ENCODE measurements around the gene PLA2G6. TPM values are rescaled to one million over a fixed set of nuclear protein-coding genes. Genes with fewer than 3 reads are reported as not detected.

PLA2G6 gene
- polyA plus RNA-seq, 2 of the 4 experiments (the other 2 are of a cell fraction): 7.4 to 7.6 TPM

DNA sequence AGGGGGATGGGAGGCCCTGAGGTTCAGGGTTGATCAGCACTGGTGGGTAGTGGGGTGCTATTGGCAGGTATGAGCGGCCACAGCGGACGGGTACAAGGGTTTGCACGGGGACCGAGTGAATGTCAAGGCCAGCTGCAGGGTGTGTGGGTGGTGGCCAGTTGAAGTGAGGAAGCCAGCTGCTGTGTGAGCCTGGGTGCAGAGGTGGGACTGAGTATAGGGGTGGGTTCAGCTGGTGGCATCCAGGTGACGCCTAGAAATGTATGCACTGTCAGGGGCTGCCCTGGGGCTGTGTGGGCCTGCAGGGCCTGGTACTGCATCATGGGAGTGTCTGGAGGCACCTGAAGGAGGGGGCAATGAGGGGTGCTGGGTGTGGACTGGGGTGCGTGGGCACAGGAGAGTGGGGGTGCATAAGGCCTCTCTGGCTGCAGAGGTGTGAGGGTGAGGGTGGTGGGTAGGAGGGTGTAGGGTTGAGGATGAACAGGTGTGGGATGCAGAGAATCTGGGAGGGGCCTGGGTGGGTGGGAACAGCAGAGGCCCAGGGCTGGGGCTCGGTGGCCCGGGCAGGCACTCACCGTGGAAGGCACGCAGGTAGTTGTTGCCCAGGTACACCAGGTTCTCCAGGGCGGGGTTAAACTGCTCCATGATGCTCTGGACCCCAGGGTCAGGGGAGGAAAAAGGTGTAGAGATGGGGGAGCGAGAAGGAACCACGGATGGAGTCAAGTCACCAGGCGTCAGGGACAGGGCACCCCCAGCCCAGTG is 72.9 kb downstream of the PLA2G6 start:
- no peak overlapping the region for H3K4me3 ChIP-seq
- POLR2A ChIA-PET: no interaction called here
- DNase-seq (ENCODE audit: low read depth in 1 of 2, low spot score in 1 of 2): no peak
- no peaks in the 10 kb centered on the region for H3K9me3 ChIP-seq
- TF ChIP-seq CEBPB (IDR thresholded peaks at IDR 0.05): no peak
- TF ChIP-seq CBX8 (IDR thresholded peaks at IDR 0.05): no peak
- TF ChIP-seq HEYL (CRISPR knock-in tag; IDR thresholded peaks at IDR 0.05): no peak
- no peak for TF ChIP-seq MYC (IDR thresholded peaks at IDR 0.05; ENCODE audit: borderline replicate concordance, low read length)
- TF ChIP-seq CHD2 (IDR thresholded peaks at IDR 0.05; ENCODE audit: low read length, partially characterized antibody): no peak
- TF ChIP-seq ZFP36 (IDR thresholded peaks at IDR 0.05; ENCODE audit: borderline replicate concordance, partially characterized antibody): no peak
- no peak for TF ChIP-seq HOXB5 (CRISPR knock-in tag; IDR thresholded peaks at IDR 0.05)
- no peak for TF ChIP-seq FOSL2 (IDR thresholded peaks at IDR 0.05)
- no peak for TF ChIP-seq FOSL2 (CRISPR knock-in tag; IDR thresholded peaks at IDR 0.05)
- no peak for TF ChIP-seq CHD4 (IDR thresholded peaks at IDR 0.05; ENCODE audit: borderline replicate concordance)
- no peak for TF ChIP-seq PBX3 (IDR thresholded peaks at IDR 0.05)
- no peak for TF ChIP-seq ZSCAN20 (CRISPR knock-in tag; IDR thresholded peaks at IDR 0.05)
- no peak for TF ChIP-seq BCL3 (IDR thresholded peaks at IDR 0.05)
- TF ChIP-seq KDM5A (IDR thresholded peaks at IDR 0.05): no peak
- TF ChIP-seq, protein P1, sequence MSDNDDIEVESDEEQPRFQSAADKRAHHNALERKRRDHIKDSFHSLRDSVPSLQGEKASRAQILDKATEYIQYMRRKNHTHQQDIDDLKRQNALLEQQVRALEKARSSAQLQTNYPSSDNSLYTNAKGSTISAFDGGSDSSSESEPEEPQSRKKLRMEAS (IDR thresholded peaks at IDR 0.05): no peak
- no peak for TF ChIP-seq MAFK (IDR thresholded peaks at IDR 0.05; ENCODE audit: partially characterized antibody)
- no peak for TF ChIP-seq PHF8 (IDR thresholded peaks at IDR 0.05; ENCODE audit: borderline replicate concordance, low read depth)
- TF ChIP-seq POLR2AphosphoS2 (conservative IDR thresholded peaks at IDR 0.05; ENCODE audit: low read length): no peak
- H3K4me1 ChIP-seq: peaks cover 52% of the 10 kb centered on the region
- WGBS (ENCODE audit: missing lambda C conversion rate): 82% methylated on average over 14 of the region's 15 CpGs
- 0 out of 6 replicates have a peak, but pooled peaks of 1 of the 2 experiments have one; percentile 3 for ATAC-seq
- peak overlapping the region; percentile 66 to 76 for H3K27ac ChIP-seq
- peak overlapping the region; percentile 54 for H3K4me2 ChIP-seq
- FAIRE-seq: no peak
- CTCF ChIA-PET: interaction anchor here (1.2 kb wide), 1 partner anchor 23 kb away, joined by 3 read pairs; no protein-coding TSS in a partner anchor

DNA sequence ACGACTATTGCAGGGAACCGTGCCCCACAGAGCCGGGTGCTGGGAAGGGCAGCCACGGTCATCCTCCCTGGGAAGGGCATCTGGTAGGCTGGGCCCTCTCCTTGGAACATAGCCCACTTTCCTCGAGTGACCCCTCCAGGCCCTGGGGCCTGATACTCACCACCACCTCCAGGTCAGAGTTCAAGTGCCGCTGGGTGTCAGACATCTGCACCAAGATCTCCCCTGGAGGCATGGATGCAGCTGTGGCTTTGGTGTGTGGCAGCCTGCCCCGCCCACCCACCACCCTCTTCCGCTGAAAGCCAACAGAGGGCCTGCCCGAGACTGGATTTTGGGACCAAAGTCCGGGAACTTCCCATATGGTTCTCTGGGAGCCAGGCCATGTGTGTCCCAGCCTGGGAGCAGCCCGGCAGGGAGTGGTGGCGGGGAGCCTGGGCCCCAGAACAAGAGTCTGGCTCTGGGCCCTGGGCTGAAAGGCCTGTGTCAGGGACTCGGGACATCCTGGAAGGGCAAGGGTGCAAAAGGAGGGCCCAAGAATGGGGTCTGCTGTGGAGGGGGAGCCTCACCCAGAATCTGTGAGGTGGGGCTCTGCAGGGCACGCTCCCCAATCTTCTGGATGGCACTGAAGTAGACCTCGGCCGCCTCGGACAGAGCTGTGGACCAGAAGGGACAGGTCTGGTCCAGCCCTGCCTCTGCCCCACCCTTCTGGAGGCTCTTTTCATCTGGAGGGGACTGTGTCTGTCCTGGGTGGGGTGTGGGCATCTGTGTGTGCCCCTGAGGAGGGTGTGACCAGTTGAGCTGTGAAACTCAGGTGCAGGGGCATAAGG is 73.7 kb downstream of the PLA2G6 start:
- ChIA-PET CTCF (interaction anchor here (1.0 to 1.4 kb wide), 4 partner anchors 12 to 399 kb away, joined by 3 to 5 read pairs (median 3); no protein-coding TSS in a partner anchor), POLR2A (no interaction called here)
- FAIRE-seq (no peak), DNase-seq (ENCODE audit: low read depth in 1 of 2, low spot score in 1 of 2) (peak; percentile 33 to 52), ATAC-seq (peak; percentile 10 to 24; a peak in 4 of 6 replicates)
- peak overlapping the region; percentile 66 to 76 for H3K27ac ChIP-seq
- H3K4me2 ChIP-seq: peak overlapping the region; percentile 54
- no peaks in the 10 kb centered on the region for H3K9me3 ChIP-seq
- H3K4me1 ChIP-seq: peaks cover 52% of the 10 kb centered on the region
- no peak overlapping the region for H3K4me3 ChIP-seq
- TF ChIP-seq NR3C1 (IDR thresholded peaks at IDR 0.05): no peak
- TF ChIP-seq HOXB5 (CRISPR knock-in tag; IDR thresholded peaks at IDR 0.05): no peak
- no peak for TF ChIP-seq ZNF302 (CRISPR knock-in tag; IDR thresholded peaks at IDR 0.05)
- TF ChIP-seq POLR2A (IDR thresholded peaks at IDR 0.05; ENCODE audit: low read length): no peak
- TF ChIP-seq RCOR1 (IDR thresholded peaks at IDR 0.05; ENCODE audit: low read depth, low read length): no peak
- TF ChIP-seq, protein P1 (IDR thresholded peaks at IDR 0.05): no peak
- TF ChIP-seq TP53 (CRISPR knock-in tag; IDR thresholded peaks at IDR 0.05): no peak
- TF ChIP-seq ZFP36 (IDR thresholded peaks at IDR 0.05; ENCODE audit: borderline replicate concordance, partially characterized antibody): no peak
- no peak for TF ChIP-seq CHD2 (IDR thresholded peaks at IDR 0.05; ENCODE audit: low read length, partially characterized antibody)
- TF ChIP-seq CHD4 (IDR thresholded peaks at IDR 0.05; ENCODE audit: borderline replicate concordance): no peak
- TF ChIP-seq, protein P2, sequence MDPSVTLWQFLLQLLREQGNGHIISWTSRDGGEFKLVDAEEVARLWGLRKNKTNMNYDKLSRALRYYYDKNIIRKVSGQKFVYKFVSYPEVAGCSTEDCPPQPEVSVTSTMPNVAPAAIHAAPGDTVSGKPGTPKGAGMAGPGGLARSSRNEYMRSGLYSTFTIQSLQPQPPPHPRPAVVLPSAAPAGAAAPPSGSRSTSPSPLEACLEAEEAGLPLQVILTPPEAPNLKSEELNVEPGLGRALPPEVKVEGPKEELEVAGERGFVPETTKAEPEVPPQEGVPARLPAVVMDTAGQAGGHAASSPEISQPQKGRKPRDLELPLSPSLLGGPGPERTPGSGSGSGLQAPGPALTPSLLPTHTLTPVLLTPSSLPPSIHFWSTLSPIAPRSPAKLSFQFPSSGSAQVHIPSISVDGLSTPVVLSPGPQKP (IDR thresholded peaks at IDR 0.05; ENCODE audit: low read depth, low read length): no peak
- no peak for TF ChIP-seq MAZ (IDR thresholded peaks at IDR 0.05; ENCODE audit: borderline replicate concordance, low read depth, low read length)
- TF ChIP-seq HOXB13 (CRISPR knock-in tag; IDR thresholded peaks at IDR 0.05; ENCODE audit: low read depth): no peak
- no peak for TF ChIP-seq PHF8 (IDR thresholded peaks at IDR 0.05; ENCODE audit: borderline replicate concordance, low read depth)
- WGBS (ENCODE audit: missing lambda C conversion rate): 58% methylated on average over 6 of the region's 17 CpGs
